ENCODE data around the gene ABCC11.
A peak's percentile ranks its signal among the peaks of the same experiment; 100 is the strongest.
"Not testable (repeated sequence)": the region's sequence is repeated elsewhere in the genome, so short reads cannot be mapped to it uniquely, and the experiment has no call there.

The ABCC11 gene

DNA sequence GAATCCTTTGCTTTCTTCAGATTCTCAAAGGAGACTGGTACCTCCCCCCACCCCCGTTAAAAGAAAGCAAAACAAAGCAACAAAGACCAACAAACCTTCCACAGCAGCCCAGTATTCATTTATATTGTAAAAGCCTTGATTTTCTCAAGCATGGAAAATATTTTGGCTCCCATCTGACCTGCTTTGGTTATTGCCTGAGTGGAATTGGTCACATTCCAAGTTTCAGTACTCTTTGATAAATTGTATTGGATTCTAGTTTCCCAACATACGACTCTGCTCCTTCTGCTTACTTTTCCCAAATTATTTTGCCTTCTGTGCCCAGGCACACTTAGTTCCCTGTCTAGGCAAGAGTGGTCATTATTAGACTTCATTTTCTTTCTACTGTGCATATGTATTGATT, 1.3 kb downstream of the ABCC11 start:
- DNase-seq: no peak

DNA sequence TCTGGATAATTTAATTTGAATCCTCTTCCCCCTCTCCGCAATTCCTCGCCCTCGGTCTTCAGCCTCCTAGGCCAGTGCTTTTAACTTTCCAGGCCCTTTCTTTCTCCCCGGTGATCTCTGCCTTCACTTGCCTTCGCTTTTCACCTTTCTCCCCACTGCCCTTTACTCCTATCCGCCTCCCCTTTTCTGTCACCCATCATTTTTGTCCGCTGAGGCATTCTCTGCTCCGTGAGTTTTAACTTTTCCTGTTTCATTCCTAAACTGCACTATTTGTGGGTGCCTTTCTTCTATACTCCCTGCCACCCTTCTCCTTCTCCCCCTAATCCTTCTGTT, 2.5 kb downstream of the ABCC11 start:
- no peak for DNase-seq

DNA sequence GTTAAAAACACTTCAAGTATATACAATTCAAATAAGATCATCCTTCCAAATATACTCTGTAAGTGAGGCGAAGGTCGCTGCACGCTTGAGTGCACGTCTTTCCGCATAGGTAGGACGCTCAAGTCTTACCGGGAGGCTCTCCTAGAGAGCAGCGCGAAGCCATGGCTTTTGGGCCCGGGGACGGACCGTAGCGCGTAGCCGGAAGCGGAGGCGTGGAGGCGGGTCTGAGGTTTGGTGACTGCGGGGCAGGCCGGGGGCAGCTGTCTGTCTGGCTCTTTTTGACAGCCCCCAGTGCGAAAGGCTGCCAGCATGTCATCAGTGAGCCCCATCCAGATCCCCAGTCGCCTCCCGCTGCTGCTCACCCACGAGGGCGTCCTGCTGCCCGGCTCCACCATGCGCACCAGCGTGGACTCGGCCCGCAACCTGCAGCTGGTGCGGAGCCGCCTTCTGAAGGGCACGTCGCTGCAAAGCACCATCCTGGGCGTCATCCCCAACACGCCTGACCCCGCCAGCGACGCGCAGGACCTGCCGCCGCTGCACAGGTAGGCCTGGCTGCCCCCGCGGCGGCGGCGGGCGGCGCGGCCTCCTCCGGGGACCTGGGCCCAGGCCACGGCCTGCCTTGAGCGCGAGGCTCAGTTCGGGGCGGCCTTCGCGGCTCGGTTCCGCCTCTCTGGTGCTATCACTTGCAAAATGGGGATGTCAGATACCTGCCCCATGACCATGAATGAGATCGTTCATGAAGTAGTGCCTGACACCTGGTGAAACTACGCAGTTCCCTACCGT, 3.1 kb downstream of the ABCC11 start, which contains the start of gene LONP2:
Gene LONP2, plus strand, starts transcription at position 221 of the 783 bp plus-strand sequence. Its CDS starts 89 bp downstream, at position 310.
- peak; percentile 43 for DNase-seq

DNA sequence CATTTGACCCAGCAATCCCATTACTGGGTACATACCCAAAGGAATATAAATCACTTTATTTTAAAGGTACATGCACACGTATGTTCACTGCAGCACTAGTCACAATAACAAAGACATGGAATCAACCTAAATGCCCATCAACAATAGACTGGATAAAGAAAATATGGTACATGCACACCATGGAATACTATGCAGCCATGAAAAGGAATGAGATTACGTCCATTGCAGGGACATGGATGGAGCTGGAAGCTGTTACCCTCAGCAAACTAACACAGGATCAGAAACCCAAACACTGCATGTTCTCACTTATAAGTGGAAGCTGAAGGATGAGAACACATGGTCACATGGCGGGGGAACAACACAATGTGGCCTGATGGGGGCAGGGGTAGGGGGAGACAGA, 7.2 kb downstream of the ABCC11 start:
- not testable (repeated sequence) for DNase-seq

DNA sequence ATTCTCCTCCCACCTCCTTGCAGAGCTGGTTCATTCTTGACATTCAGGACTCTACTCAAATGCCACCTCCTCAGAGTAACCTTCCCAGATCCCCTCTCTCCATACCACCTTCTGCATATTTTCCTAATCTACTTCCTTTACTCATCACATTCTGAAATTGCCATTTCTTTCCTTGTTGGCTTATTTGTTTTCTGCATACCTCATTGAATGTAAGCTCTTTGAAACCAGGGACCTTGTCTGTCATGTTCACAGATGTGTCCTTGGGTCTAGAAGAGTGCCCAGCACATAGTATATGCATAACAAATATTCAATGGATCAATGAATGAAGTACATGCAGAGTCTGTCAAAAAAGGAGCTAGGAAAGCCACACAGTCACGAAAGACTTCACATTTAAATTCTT, 11.1 kb downstream of the ABCC11 start:
- DNase-seq: no peak

DNA sequence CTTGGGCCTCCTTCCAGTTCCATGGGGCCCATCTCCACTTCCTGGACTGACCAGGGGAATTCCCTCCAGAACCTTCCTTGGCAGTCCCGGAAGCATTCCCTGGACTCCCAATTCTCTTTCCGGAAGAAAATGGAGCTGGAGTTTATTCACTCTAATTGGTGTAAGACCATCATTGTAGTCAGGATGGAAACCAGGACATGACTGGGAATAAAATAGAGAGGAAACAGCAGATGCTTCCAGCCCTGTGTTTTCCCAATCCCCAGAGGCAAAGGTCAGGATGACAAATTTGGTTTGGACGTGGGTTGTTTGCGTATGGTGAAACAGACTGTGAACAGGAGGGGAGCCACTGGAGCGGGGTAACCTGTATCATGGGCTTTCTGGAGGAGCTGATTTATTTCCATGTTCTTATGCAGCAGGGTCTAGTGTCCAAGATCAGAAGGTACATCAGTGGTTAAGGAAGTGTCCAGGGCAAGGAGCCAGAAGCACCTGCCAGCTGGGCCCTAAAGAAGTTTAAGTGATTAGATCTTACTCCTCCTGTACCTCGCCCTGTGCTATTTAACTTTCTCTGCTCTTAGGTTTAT, 11.7 kb downstream of the ABCC11 start:
- DNase-seq: no peak

DNA sequence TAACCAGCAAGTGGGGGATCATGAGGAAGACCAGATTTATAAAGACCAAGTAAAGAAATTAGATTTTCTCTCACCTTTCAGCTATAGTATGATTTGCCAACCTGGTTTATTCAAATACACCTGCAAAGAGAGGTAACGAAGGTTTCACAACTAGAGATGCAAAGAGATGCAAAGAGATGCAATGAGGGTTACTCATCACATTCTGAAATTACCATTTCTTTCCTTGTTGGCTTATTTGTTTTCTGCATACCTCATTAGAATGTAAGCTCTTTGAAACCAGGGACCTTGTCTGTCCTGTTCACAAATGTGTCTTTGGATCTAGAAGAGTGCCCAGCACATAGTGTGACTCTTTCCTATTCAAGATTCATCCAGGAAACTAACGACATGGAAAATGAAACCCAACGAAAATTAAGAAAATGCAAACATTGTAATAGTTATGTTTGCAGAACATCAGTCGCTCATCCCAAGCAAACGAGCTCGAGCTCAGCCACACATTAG, 12.2 kb downstream of the ABCC11 start:
- no peak for DNase-seq

DNA sequence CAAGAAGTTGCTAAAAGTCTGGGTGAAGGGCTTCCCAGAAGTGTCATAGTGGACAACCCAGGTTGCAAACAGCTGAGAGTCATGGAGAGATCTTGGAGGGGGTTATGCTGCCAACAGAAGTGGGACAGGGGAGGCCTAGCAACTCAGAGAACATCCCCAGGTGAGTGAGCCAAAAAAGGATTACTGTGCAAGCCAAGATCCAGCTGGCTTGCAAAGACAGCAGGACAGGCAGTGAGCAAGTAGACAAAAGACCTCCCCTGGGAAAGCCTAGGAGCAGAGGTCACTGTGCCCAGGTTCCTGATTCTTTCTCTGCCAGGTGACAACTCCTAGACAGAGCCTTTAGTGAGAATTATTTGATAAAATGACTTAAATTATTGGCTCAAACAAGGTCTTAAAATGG, 12.7 kb downstream of the ABCC11 start:
- no peak for DNase-seq

DNA sequence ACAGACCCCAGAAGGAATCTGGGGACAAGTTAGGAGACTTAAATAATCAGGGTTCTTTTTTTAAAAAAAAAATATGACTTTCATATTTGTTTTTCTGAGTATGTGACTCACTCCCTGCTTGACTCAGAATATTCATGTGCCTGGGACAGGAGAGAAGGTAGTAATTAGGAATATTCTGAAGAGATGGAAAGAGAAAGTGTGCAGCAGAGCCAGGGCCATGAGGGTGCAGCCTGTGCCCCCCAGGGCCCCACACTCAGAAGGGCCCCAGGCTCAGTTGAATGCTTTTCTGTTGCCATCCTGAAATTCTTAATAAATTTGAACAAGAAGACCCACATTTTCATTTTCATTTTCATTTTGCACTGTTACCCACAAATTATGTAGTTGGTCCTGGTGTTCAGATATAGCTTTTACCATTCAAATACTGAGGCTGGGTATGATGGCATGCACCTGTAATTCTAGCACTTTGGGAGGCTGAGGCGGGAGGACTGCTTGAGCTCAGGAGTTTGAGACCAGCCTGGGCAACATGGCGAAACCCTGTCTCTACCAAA, 14.8 kb downstream of the ABCC11 start:
- no peak for DNase-seq

DNA sequence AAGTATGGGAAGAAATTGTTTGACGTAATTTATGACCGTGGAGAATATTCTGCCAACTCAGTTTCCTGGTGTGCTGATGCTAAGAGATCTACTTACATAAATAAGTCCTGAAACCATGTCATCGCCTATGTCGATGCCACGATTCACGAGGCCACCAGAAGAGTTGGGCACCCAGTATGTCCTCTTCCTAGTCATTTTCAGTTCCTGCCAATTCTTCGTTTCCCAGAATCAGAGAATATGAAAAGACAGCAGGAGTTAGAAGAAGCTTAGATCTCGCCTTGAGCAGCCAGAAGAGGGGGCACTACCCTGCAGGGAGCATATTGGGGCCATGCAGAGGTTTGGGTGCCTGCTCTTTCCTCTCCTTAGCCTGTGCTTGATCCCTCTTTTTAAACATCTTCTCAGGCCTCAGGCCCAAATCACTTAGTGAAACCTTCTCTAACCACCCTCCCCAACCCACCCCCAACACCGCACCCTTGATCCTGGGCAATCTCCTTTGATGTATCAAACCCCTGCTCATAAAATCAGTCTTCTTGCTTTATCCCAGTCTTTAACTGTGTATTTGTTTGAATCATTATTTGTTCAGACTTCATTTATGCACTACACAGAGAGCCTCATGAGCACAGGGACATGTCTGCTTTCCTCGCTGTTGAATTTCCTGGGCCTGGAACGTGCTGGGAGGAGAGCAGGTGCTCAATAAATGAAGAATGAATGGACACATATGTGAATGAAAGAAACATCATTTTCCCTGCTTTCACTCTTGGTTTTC, 15.4 kb downstream of the ABCC11 start:
- no peak for DNase-seq

DNA sequence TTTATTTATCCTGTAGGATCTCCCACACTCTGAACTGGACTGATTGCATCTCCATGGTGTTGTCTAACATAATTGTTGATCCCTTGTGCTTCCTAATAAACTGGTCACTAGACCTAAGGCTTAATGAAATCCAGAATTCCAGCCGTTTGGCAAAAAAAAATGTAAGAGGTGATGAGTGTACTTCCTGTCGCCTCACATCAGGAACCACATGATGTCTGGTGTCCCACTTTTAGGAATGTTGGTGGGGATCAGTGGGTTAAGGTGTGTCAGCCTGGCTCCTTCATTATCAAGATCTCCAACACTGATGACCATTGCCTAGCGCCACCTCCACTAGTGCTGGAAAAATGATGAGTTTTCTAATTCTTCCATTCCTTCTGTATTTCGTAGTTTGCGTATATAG, 21.9 kb downstream of the ABCC11 start:
- DNase-seq: no peak

DNA sequence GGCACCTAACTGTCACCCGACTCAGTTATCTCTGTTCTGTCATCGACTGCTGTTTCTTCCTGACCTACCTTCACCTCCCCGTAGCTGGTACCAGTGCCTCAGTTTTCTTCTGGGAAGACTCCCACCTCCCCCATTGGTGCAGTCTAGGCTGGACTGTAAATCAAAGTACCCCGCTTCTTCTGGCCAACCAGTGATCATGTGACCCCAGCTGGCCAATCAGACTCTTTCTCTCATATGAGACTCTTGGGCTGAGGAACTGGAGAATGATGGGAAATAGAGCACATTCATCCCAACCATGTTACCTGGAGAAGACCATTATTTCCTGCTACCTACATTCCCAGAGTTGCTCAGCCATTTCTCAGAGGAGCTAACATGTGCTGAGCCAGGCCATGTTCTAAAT, 23.8 kb downstream of the ABCC11 start:
- no peak for DNase-seq

DNA sequence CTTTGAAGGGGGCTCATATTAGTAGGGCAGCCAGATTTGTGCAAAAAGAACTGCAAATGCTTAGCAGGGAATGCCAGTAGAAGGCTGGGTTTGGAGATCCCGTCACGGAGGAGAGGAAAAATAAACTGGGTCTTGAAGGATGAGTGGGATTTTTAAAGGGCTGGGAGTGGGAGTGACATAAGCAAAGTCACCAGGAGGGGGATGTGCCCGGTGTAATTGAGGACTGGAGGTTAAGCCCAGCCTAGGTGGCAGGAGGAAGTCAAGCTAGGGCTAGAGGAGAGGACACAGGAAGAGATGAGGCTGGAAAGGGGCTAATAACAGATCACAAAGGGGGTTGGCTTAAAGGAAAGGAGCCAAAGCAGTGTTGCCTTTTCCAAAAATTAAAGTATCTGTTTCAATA, 26.4 kb downstream of the ABCC11 start:
- no peak for DNase-seq

DNA sequence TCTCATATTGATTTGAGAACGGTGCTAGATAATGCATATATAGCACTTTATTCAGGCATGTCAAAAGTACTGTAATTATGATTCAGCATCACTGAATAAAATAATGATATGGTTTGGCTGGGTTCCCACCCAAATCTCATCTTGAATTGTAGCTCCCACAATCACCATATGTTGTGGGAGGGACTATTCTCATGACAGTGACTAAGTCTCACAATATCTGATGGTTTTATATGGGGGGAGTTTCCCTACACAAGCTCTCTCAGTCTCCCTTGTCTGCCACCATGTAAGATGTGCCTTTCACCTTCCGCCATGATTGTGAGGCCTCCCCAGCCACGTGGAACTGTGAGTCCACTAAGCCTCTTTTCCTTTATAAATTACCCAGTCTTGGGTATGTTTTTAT, 28.9 kb downstream of the ABCC11 start:
- no peak for DNase-seq

DNA sequence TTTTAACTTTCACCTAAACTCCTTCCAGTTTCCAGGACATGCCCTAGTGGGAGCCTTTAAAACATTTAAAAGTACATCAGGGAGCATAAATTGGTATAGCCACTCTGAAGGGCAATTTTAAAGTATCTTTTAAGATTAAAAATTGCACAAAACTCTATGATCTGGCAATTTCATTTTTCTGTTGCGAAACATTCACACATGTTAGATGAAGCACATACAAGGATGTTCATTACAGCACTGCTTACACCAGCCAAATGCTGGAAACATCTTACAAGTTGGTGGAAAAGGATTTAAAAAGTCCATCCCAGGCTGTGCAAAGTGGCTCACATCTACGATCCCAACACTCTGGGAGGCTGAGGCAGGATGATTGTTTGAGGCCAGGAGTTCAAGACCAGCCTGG, 29.6 kb downstream of the ABCC11 start:
- DNase-seq: no peak

DNA sequence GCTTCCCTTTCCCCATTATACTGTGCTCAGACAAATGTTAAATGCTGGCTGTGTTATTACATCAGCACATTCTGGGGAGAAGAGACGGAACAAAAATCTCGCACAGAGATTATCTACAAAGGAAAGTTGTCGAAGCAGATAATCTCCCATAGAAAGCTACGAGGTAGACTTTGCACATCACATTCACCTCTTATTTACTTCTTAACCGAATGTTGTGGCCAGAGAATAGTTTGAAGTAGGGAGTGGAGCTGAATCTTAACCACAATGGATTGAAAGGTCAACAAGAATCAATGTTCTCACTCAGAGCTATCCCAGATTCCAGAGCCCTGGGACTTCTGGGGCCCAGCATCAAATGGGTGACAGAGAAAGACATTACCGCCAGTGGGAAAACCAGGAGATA, 31.6 kb downstream of the ABCC11 start:
- DNase-seq: no peak

DNA sequence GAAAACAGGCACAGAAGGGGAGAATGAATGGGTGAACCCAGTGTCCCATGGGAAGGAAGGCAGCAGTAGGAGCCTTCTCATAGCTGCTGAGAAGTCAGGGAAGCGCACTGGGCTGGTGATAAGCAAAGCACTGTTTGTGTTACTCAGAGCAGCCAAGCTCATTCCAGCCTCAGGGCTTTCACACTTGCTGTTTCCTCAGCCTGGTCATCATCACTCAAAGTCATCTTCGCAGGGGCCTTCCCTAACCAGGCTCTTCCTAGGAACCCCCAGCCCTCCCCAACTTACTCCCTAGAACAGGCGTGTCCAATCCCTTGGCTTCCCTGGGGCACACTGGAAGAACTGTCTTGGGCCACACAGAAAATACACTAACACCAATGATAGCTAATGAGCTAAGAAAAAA, 35.3 kb downstream of the ABCC11 start:
- DNase-seq: no peak

DNA sequence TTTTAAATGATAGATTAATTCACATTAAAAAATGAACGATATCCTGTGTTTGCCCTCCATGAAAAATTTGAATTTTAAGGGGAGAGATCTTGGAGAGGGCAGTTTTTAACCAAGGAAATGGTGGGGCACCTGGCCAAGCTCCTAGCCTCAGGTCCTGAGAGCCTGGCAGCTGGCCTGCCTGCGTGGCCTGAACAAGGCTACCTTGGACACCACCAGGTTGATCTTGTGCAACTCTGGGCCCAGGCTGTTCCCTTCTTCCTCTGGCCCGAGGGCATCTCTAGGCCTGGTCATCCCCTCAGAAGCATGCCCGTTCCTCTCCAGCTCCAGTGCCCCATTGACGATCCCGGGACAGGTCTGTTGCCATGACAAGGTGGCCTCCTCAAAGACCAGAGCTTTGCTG, 36.6 kb downstream of the ABCC11 start:
- no peak for DNase-seq

DNA sequence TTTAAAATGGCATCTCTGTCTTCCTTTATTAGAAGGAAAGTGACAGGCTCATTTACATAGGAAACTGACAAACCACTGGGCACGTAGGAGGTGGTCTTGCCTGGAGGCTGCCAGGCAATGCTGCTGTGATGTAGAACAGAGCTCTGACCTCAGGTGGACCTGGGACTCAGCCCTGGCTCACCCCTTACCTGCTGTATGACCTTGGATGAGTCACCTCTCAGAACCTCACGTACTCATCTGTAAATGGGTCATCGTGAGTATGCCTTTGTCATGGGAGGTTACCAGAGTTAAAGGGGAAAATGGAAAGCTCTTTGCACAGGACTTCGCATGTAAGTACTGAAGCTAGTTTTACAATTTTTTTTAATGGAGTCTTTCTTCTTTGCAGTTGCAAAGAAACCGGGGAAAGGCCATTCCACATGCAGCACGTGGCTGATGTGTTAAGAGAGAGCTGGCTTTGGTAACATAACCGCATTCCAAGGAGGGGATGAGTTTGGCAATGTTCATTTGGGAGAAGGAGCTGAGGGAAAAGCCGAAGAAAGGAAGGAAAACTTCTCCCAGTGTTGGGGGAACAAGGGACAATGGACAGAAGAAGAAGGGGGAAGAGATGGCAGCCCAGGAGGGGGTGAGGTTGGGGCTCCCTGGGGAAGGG, 40.6 kb downstream of the ABCC11 start:
- no peak for DNase-seq

DNA sequence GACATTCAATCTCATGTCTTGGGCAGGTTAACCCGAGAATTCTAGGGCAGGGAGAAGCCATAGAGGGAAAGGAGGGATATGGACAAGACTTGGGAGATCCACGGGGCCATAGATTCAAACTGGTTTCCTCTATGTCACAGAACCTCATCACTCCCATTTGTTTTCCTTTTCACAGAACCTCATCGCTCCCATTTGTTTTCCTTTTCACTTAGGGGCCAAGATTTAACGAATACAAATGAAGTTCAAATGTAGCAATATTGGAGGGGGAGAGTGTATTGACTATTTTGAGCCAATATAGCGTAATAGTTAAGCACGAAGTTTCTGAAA, 42.6 kb downstream of the ABCC11 start:
- DNase-seq: no peak

DNA sequence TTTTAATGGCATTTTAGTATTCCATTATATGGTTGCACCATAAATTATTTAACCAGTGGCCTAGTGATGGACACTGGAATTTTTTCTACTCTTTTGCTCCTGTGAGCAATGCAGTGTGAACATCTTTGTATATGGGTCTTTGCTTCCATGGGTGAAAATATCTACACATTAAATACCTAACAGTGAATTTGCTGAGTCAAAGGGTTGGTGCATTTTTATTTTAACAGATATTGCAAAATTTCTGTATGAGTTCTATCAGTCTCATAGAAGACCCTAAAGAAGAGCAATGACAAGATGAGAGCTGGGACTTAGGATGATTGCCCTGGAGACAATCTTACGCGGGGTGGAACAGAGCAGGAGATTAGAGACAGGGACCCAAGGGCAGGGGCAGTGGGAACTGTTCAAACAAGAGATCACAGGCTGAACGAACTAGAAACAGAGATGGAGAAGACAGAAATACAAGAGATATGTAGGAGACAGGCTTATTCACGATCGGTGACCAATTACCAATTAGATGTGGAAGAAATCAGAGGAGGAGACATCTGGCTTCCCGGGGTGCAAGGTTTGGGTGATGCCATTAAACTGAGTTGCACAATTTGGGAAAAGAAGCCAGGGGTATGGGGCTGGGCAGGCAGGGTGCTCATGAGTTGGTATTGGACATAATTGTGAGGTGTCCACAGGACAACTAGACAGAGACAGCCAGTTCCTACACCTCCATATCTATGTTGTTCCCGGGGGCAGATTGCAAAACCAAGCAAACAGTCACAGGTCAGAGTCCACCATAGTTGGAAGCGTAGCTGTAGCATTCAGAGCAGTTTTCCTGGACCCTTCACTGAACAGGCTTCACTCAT, 43.1 kb downstream of the ABCC11 start:
- no peak for DNase-seq

DNA sequence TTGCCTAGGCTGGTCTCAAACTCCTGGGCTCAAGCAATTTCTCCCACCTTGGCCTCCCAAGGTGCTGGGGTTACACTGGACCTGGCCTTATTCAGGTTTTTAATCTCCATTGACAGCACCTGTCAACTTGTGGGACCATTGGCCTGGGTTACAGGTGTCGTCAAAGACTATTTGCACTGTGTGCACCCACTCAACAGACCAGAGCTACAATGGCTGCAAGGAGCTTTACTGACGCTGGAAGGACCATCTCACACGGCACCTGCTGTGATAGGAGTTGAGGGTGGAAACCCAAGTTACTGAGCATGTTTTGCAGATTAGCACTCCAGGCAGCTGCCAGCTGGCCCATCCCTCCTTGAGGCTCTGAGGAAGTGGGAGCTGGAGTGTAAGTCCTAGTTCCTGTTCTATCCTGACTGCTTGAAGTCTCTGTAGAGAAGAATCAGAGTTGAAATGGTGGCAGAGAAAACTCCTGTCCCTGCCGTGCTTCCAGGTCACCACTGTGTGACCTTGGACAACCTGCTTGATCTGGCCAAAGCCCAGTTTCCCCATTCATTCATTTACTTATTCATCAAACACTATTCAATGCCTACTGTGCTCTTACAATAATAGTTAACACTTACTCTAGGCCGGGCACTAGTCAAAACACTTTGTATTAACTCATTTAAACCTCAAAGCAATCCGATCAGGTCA, 45.7 kb downstream of the ABCC11 start:
- DNase-seq: no peak

All from NCI-H1436 treated with DMSO at 0.1 percent for 48 hours (cell line).